KG1 (cell line): ENCODE data around the gene GPC6.
"Not testable (repeated sequence)": the region's sequence is repeated elsewhere in the genome, so short reads cannot be mapped to it uniquely, and the experiment has no call there.

ENCODE experiments used
- DNase-seq: peaks from one replicate; lab custom pipeline; 2025; lab: John Stamatoyannopoulos, UW

Gene GPC6

DNA sequence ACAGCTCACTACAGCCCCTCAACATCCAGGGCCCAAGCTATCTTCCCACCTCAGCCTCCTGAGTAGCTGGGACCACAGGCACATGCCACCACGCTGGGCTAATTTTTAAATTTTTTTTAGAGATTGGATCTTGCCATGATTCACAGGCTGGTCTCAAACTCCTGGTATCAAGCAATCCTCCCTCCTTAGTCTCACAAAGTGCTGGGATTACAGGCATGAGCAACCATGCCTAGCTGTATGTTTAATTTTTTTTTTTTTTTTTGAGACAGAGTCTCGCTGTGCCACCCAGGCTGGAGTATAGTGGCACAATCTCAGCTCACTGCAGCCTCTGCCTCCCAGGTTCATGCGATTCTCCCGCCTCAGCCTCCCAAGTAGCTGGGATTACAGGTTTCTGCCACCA is 983.3 kb downstream of the GPC6 start:
- DNase-seq, result not testable (repeated sequence)

DNA sequence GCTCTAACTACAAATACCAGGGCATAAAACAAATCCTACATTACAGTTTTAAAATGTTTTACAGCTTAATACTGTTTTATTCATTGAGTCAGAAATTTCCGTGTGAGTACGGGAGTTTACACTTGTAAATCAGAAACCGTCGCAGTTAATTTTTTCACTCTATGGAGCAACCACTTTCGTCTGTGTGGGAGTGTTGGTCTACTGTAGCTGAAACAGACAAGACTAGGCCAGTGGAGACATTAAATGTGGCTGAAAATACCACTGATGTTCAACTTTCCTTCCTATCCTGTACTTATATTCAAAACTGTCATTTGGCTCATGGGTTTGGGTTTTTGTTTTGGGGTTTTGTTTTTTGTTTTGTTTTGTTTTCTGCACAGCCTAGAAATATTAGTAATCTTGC is 984.2 kb downstream of the GPC6 start:
- no peak for DNase-seq

DNA sequence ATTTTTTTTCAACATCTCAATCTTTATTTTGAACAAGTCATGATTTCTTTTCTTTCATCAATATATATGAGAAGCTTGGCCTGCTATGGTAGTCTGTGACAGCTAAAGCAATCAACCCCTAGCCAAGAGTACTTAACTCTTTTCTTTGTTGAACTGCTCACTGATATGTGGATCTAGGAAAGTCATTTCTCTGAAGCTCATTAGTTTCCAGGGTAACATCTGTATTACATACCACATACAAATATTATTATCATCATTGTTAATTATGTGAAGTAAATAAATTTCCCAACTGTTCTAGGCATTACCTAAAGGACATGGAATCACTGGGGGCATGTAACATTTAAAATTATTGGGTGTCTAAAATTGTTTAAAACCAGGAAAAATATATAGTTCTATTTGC is 985.6 kb downstream of the GPC6 start:
- DNase-seq, result no peak

DNA sequence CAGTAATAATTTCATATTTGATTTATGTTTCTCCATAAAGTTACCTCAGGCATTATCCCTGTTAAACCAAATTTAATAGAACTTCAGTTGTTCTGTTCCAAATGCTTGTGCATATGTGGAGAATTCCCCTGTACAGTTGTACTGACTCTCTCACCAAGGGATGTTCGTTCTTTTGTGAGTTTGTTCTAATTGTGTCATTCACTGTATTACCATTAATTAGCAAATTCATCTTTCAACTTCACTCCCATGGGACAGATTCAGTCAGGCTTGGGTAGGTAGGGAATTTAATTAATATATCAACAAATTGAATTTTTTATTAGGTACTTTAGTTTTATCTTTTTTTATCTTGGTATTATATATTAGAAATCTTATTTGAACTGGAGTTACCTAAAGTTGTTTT is 987.5 kb downstream of the GPC6 start:
- DNase-seq, result no peak

DNA sequence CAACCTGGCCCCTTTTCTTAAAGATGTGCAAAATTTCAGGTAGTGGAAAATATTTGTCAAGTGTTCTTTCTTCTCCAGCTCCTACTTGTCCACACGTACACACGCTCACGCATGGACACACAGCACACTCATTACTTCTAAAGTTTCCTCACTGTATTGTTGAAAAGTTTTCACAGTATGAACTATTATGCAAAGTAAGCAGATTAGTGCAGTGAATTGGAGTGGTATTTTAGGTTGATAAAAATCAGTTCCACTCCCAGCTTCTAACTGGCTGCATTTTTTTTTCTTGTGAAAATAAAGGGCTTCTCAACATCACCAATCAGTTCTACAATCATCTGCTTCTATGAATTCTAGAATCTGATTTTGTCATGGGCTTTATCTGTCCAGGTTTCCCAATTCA is 988.4 kb downstream of the GPC6 start:
- no peak for DNase-seq

DNA sequence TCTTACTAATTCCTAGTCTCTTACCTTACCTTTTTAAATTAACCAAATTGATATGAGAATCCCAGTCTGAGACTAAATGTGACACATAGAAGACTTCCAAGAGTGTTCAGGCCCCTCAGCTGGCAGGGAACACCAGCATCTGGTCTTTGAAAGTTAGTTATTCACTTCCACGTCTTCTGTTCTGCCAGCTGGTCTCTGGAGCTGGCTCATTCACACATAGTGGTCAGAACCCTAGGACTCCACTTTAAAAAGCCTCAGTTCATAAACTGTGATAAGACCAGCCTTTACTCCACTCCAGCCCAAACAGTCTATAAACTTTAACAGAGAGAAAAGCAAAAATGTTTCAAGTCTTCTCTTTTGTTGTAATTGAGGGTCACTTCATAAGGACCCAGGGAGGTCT is 989.9 kb downstream of the GPC6 start:
- DNase-seq, result no peak

DNA sequence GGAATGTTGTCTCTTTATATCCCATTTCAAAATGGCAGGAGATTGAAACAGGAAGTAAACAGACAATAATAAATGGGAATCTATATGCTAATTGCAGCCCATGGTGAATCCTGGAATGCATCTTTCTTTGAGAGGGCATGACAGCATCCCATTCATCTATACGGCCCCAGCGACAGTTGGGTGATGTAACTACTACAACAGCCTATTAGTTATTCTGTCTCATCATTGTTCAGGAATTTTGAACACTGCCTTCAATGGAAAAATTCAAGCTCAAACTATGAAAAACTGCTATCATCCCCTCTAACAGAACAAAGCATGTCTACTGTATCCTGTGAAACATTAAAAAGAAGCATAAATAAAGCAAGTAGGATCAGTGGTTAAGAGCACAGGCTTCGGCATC is 990.8 kb downstream of the GPC6 start:
- DNase-seq, result no peak

DNA sequence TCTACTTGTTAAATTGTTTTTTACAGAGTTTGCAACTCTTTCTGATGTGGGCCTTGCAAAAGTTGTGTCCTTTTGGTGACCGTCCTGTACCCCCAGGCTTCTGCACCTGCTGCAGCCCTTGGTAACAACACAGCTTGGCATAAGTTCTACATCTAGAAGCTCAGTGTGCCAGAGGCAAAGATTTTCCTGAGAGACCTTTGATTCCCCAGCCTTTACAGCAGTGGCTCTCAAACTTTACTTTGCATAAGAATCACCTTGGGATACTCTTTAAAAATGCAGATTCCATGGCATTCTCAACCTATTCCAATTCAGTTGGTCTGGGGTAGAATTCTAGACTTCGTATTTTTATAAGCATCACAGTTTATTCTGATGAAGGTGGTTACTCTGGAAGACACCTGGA is 991.9 kb downstream of the GPC6 start:
- no peak for DNase-seq

DNA sequence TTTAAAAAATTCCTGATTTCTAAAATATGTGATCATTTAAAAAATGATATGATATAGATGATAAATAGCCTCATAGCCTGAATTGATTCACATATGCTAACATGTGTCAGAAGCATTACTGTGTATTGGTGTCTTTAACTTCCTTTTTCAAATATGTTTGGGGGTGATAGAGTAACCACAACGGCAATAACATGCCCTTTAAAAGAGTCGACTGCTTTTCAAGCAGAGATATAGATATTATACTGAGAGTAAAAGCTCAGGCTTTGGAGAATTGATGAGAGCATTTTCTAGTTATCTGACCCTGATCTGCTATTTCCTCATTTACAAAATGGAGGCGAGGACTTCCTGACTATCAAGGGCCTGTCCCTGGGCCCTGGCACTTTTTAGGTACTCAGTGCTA is 992.3 kb downstream of the GPC6 start:
- no peak for DNase-seq

DNA sequence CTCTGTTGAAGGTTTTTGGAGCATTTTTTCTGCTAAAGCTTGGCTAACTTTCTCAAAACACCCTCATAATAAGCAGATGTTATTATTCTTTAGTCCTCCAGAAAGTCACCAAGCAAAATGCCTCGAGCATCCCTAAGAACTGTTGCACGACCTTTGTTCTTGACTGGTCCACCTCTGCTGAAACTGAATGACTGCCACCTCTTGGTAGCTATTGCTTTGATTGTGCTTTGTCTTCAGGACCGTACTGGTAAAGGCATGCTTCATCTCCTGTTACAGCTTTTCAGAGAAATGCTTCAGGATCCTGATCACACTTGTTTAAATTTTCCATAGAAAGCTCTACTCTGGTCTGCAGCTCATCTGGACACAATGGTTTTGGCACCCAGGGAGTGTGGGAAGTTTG is 998.1 kb downstream of the GPC6 start:
- no peak for DNase-seq

DNA sequence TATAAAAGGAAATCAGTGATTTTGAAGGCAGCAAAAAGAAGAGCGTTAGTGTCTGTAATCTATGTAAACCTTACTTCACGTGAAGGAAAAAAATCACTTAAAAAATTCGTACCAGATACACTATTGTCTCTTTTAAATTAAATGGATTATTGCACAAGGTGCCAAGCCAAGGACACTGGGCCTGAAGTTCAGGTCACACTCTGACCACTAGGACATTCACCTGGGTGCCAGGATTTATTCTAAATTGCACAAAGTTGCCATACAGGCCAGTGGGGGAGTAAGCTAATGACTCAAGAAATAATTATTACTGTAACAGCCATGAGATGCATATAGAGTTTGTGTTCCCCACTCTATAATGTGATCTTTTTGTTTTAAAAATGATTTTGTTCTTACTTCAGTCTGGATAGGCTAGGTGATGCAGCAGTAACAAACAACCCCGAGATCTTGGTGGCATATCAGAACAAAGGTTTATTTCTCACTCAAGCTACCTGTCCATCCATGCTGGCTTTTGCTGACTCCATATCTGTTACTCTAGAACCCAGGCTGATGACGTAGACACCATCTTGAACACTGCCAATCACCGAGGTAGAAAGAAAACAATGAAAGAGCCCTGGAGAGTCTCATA is 1000.8 kb downstream of the GPC6 start:
- DNase-seq, result no peak

DNA sequence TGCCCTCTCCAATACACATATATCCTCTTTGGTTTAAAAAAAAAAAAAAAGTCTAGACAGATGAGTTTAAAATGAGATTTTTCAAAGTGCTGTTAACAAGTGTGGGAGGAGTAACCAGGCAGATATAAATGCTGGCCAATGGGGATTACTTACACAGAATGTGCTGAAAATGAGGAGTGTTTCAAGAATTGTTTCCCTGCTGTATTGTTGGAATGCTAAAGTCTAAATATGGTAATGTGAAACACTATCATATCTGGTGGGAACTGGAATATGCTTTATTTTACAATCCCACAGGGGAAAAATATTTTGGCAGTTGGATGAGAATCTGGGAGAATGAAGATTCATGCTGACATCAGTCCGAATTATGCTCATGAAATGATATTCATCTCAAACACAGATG is 1002.2 kb downstream of the GPC6 start:
- no peak for DNase-seq

DNA sequence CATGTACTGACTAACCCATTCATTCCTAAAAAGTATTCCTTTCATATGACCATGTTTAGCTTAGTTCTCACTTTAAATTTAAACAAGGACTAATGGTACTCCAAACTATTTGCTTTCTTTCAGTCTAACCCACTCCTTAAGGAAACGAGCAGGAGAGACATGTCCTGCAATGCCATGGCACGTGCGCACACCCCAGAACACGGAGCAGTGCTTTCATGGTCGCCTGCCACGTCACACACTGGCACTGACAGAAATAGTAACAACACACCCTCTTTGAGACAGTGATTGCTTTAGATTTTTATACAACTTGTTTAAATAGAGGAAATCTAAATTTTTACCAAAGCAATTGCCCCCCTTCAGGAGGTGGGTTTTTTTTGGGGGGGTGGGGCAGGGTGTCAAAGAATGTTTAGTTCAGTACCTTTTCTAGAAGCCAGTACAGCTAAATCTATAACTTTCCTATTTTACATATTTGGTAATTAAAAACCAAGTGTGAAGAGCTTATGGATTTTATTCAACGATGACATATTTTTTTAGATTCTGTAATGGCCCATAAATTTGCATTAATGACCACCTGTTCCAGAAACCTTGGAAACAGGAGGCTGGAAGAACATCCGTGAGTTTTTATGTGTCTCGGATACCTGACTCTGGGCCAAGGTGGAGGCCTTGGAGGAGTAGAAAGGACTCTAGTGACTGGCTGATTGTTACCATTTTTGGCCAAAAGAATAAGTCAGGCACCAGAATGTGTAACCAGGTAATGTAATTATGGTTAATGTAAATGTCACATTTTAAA is 1005.7 kb downstream of the GPC6 start:
- DNase-seq, result no peak

DNA sequence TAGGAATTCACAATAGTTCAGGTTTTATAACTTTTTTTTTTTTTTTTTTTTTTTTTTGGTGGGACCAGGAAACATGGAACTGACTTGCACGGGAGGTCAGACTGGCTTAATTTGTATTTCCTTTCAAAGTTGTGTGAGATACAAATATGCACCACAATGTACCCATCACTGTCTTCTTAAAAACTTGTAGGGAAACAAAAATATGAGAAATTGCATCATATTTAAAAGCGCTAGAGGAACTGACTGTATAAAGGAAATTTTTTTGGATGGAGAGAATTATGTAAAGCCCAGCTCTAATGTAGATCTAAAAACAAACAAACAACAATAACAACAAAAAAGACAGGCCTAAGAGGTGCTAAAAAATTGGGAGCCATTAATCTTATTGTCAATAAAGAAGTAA is 1006.3 kb downstream of the GPC6 start:
- DNase-seq, result no peak

DNA sequence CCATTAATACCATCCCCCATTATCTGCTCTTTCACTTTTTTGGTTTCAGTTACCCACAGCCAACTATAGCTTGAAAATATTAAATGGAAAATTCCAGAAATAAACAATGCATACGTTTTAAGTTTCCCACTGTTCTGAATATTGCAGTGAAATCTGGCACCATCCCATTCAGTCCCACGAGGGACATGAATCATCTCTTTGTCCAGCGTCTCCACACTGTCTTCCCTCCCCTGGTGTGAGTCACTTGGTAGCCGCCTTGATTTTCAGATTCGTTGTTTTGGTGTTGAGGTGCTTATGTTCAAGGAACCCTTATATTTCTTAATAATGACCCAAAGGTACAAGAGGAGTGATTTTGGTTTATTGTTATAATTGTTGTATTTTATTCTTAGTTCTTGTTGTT is 1006.8 kb downstream of the GPC6 start:
- no peak for DNase-seq

DNA sequence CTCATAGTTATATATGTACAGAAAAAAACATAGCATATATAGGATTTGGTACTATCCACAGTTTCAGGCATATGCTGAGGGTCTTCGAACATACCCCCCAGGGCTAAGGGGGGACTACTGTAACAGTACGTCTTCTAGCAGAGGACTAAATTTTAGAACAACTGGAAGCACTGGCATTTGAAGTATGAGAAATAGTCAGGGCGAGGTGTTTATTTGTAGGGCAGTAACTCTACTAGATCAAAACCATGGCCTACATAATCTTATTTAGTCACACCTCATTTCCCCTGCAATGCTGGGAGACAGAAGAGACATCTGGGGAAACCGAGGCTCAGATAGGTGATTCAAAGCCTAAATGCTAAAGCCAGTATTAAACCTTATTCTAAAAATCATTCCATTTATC is 1007.2 kb downstream of the GPC6 start:
- no peak for DNase-seq

DNA sequence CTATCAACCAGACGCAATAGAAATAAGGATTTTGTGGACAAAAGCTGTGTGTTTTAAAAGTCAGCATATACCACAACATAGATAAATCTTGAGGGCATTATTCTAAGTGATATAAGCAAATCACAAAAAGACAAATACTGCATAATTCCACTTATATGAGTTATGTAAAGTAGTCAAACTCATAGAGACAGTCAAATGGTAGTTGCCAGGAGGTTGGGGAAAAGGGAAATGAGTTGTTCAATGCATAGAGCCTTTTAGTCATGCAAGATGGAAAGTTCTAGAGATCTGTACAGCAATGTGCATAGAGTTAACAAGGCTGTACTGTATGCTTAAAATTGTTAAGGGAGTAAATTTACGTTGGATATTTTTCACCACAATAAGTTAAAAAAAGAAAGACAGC is 1008.1 kb downstream of the GPC6 start:
- DNase-seq, result no peak

DNA sequence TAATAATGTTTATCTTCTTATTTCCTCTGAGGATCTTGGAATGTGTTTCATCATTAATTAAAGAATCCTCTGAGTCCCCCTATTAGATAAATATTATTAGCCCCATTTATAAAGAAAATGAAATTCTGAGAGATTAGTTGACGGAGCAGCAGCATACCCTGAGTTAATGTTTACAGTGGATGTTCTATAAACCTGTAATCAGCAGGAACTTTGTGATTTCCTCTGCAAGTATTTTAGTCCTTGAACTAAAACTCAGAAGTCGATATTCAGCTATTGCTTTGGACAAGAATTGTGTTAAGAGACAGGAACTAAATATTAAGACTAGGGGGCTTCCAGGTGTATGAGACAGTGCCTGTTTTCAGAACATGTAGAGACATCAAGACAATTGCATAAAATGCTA is 1009.5 kb downstream of the GPC6 start:
- DNase-seq, result no peak

DNA sequence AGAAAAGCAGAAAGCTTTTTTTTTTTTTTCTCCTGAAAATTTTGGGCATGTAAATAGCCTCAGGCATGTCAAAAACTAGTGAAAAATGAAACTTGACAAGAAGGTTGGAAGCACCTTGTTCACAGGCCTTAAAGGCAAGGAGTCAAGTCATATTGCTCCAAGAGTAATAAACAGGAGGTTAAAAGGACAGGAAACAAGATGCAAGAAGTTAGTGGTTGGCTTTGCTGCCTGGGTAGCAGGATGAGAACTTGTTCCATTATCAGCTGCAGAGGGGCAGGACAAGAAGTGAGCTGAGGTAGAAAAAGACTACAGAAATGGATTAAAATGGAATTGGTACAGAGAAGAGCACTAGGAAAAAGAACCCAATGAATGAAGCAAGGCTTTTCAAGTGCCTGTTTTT is 1010.3 kb downstream of the GPC6 start:
- DNase-seq, result no peak

DNA sequence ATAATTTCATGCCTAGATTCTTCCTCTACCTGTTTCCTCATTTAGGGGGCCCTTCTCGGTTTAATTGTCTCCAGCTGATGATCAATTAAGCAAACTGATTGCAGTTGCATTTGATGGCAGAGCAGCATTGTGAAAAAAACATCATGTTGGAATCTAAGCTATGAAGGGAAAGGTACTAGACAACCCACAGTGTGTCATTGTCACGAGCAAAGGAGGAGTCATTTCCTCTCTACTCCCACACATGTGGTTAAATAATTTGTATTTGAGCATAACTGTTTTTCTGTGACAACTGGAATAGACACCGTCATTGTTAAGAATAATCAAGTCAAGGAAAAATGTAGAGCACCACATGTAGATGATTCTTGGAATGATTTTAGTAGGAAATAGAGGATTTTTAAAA is 1012.5 kb downstream of the GPC6 start:
- no peak for DNase-seq

DNA sequence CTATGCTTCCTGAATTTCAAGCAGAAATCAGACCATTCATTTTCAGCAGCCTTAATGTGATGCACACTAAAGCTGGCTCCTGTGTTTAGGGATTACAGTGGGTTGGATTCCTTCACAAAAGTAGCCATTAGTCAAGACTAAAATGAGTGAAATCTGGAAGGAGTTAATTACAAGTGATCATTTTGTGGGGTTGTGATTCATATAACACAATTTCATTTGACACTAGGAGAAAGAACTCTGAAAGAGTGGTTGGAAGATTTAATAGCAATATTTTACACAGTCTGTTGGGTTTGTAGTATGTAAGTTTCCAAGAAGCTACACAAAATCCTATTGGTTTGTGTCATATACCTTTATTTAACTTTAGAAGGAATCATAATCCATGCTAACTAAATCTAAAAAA is 1015.9 kb downstream of the GPC6 start:
- DNase-seq, result no peak

DNA sequence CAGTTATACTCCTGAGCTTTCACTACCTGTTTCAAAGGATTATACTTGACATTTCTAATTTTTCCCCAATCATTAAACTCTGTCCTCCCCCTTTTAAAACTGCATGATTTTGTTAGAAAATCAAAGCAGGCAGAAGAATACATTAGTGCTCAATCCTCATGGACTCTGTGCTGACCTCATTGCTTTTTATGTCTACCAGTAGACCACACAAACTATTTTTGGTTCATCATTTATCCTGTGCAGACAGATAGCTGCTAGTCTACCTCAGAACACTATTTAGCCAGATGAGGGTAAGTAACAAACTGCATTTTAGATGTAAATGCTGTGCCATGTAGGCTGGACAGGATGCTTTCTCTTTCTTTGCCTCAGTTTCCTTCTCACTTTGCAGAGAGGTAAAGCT is 1016.9 kb downstream of the GPC6 start:
- no peak for DNase-seq

DNA sequence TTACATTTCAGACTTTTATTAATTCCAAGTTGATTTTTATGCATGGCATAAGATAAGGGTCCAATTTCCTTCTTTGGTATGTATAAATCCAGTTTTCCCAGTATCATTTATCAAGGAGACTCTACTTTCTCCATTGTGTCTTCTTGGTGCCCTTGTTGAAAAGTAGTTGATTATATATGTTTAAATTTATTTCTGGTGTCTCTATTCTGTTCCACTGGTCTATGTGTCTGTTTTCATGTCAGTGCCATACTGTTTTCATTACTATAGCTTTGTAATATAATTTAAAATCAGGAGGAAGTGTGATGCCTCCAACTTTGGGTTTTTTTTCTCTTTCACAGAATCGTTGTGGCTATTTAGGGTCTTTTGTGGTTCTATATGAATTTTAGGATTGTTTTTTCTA is 1019.9 kb downstream of the GPC6 start:
- no peak for DNase-seq

DNA sequence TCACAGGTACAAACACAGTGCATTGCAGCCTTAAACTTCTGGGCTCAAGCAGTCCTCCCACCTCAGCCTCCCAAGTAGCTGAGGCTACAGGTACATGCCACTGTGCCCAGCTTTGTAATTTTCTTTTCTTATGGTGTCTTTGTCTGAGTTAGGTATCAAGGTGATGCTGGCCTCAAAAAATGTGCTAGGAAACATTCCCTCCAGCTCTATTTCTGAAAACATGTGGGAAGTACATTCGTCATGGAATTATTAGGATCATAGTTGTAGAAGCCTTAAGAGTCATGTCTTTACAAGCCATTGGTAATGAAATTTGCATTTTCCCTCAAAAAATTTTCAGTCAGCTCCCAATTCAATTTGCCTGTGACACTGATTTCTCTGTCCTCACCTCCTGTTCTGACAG is 1021.3 kb downstream of the GPC6 start:
- no peak for DNase-seq
